ENCODE results near the gene GRHL3. TPM values are rescaled to one million over a fixed set of nuclear protein-coding genes. Genes with fewer than 3 reads are reported as not detected.
A peak's percentile ranks its signal among the peaks of the same experiment; 100 is the strongest.

GRHL3 gene
- polyA plus RNA-seq, 3 donors = 0.03 TPM; not detected in 2

GRCh38 chr1:24337455-24337854 lies 18.3 kb downstream of the GRHL3 start:
- H3K36me3 Mint-ChIP-seq = no peaks in the 10 kb centered on the region
- 93% methylated on average over 3 of the region's 4 CpGs for WGBS (ENCODE audit: insufficient coverage)
- no peak for TF ChIP-seq CTCF (IDR thresholded peaks at IDR 0.05)
- Histone ChIP-seq H3K4me2 (replicated peaks; ENCODE audit: extremely low read depth, low read length, poor library complexity, severe bottlenecking) (no peak overlapping the region), H3K9ac (ENCODE audit: insufficient read depth, low read length, poor library complexity, severe bottlenecking) (no peak overlapping the region), H4K20me1 (ENCODE audit: insufficient read depth, low read length) (no peaks in the 10 kb centered on the region), H3K79me2 (ENCODE audit: insufficient read depth, low read length) (no peaks in the 10 kb centered on the region), H3K27ac (ENCODE audit: low read depth in 1 of 2, low read length in 2 of 2) (no peak overlapping the region), H3K27me3 (ENCODE audit: control insufficient read depth in 2 of 2, insufficient read depth in 2 of 2, low read length in 2 of 2) (no peaks in the 10 kb centered on the region), H3K4me1 (ENCODE audit: control insufficient read depth in 1 of 2, insufficient read depth in 2 of 2, low read length in 2 of 2) (no peaks in the 10 kb centered on the region), H3K9me3 (replicated peaks in 1 of 2; ENCODE audit: control insufficient read depth in 1 of 2, insufficient read depth in 1 of 2, low read length in 2 of 2) (no peaks in the 10 kb centered on the region), H2AFZ (ENCODE audit: insufficient read depth, low read depth, low read length, poor library complexity, severe bottlenecking) (no peak overlapping the region), H3K36me3 (replicated peaks in 1 of 2; ENCODE audit: control insufficient read depth in 1 of 2, insufficient read depth in 2 of 2, low read length in 2 of 2) (no peaks in the 10 kb centered on the region), H3K4me3 (replicated peaks in 1 of 3; ENCODE audit: low read depth in 2 of 3, low read length in 3 of 3) (no peak overlapping the region)
- H3K9me3 Mint-ChIP-seq = peaks cover 0 to 4% (median 2%) of the 10 kb centered on the region in 7 donors
- H3K4me3 Mint-ChIP-seq = no peak overlapping the region
- DNase-seq = no peak
- peaks cover 0 to 2% (median 1%) of the 10 kb centered on the region in 3 donors for H3K27me3 Mint-ChIP-seq (ENCODE audit: low read depth in 3 of 3)
- H3K27ac Mint-ChIP-seq = peak overlapping the region in 1 of 7 donors; percentile 27
- intact Hi-C loops (cut with micrococcal nuclease) = no loop called here
- no peaks in the 10 kb centered on the region for H3K4me1 Mint-ChIP-seq

GRCh38 chr1:24338447-24338846 lies 19.3 kb downstream of the GRHL3 start:
- Histone ChIP-seq H2AFZ (ENCODE audit: insufficient read depth, low read depth, low read length, poor library complexity, severe bottlenecking) (no peak overlapping the region), H3K4me3 (replicated peaks in 1 of 3; ENCODE audit: low read depth in 2 of 3, low read length in 3 of 3) (no peak overlapping the region), H4K20me1 (ENCODE audit: insufficient read depth, low read length) (no peaks in the 10 kb centered on the region), H3K27me3 (ENCODE audit: control insufficient read depth in 2 of 2, insufficient read depth in 2 of 2, low read length in 2 of 2) (no peaks in the 10 kb centered on the region), H3K36me3 (replicated peaks in 1 of 2; ENCODE audit: control insufficient read depth in 1 of 2, insufficient read depth in 2 of 2, low read length in 2 of 2) (no peaks in the 10 kb centered on the region), H3K9ac (ENCODE audit: insufficient read depth, low read length, poor library complexity, severe bottlenecking) (no peak overlapping the region), H3K9me3 (replicated peaks in 1 of 2; ENCODE audit: control insufficient read depth in 1 of 2, insufficient read depth in 1 of 2, low read length in 2 of 2) (no peaks in the 10 kb centered on the region), H3K4me1 (ENCODE audit: control insufficient read depth in 1 of 2, insufficient read depth in 2 of 2, low read length in 2 of 2) (no peaks in the 10 kb centered on the region), H3K27ac (ENCODE audit: low read depth in 1 of 2, low read length in 2 of 2) (no peak overlapping the region), H3K79me2 (ENCODE audit: insufficient read depth, low read length) (no peaks in the 10 kb centered on the region), H3K4me2 (replicated peaks; ENCODE audit: extremely low read depth, low read length, poor library complexity, severe bottlenecking) (no peak overlapping the region)
- Mint-ChIP-seq H3K4me1 (no peaks in the 10 kb centered on the region), H3K27me3 (ENCODE audit: low read depth in 3 of 3) (peaks cover 0 to 2% (median 1%) of the 10 kb centered on the region in 3 donors), H3K36me3 (no peaks in the 10 kb centered on the region), H3K9me3 (peaks cover 0 to 4% (median 2%) of the 10 kb centered on the region in 7 donors), H3K27ac (no peak overlapping the region), H3K4me3 (no peak overlapping the region)
- intact Hi-C loops (cut with micrococcal nuclease) = no loop called here
- DNase-seq = no peak
- WGBS (ENCODE audit: insufficient coverage) = 96% methylated on average over 5 of the region's 5 CpGs
- TF ChIP-seq CTCF (IDR thresholded peaks at IDR 0.05) = no peak
